OCI-LY1 (cell line): ENCODE results near the gene SSBP3.

ENCODE experiments used
- CTCF ChIP-seq: fragments of 200-600 bp; sonication (generic), shearing (Covaris generic); IDR thresholded peaks from 2 replicates; pipeline ENCODE4 v1.5.1; 2017; ENCODE audit warnings: mild to moderate bottlenecking, antibody characterized with exemption, low read length, moderate library complexity, mixed read lengths
- EZH2 ChIP-seq: fragments of 200-600 bp; sonication (generic), shearing (Covaris generic); IDR thresholded peaks from 2 replicates; pipeline ENCODE4 v1.8.0; 2017; ENCODE audit warnings: borderline replicate concordance, mixed run types, mild to moderate bottlenecking, antibody characterized with exemption, low read length, moderate library complexity, mixed read lengths

GRCh38 chr1:54193453-54193852, 212.7 kb downstream of the SSBP3 start:
- no peak for TF ChIP-seq CTCF
- TF ChIP-seq EZH2, result no peak
